ENCODE results near the gene DOCK10. TPM values are rescaled to one million over a fixed set of nuclear protein-coding genes. Genes with fewer than 3 reads are reported as not detected.
A peak's percentile ranks its signal among the peaks of the same experiment; 100 is the strongest.

DOCK10 gene
- total and polyA plus RNA-seq, 2 donors (not counting 1 experiment from before 2014, with no cell fraction given) = 20.8 to 26.3 TPM

DNA sequence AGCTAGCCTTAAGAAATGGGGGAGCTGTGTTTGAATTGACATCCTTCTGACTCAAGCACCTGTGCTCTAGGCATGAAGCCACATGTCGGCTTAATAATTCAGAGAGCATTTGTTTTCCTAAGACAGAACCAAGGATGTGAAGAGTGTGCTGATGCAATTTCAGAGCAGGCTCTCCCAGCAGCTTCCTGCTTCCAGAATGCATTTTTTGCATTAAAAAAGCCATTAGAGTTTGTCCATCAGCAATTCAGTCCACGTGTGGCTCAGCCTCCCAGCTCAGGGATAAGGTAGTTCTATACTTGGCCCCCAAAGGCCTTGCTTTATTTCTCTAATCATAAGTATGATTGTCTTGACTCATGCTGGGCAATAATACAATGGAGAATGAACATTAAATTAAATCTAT, 37.7 kb downstream of the DOCK10 start:
- TF ChIP-seq, protein P1, sequence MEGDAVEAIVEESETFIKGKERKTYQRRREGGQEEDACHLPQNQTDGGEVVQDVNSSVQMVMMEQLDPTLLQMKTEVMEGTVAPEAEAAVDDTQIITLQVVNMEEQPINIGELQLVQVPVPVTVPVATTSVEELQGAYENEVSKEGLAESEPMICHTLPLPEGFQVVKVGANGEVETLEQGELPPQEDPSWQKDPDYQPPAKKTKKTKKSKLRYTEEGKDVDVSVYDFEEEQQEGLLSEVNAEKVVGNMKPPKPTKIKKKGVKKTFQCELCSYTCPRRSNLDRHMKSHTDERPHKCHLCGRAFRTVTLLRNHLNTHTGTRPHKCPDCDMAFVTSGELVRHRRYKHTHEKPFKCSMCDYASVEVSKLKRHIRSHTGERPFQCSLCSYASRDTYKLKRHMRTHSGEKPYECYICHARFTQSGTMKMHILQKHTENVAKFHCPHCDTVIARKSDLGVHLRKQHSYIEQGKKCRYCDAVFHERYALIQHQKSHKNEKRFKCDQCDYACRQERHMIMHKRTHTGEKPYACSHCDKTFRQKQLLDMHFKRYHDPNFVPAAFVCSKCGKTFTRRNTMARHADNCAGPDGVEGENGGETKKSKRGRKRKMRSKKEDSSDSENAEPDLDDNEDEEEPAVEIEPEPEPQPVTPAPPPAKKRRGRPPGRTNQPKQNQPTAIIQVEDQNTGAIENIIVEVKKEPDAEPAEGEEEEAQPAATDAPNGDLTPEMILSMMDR (conservative IDR thresholded peaks at IDR 0.05 in 1 of 2, IDR thresholded peaks at IDR 0.05 in 1 of 2; ENCODE audit: low read depth in 1 of 2, low read length in 2 of 2) = no peak
- no peak for TF ChIP-seq EZH2 (IDR thresholded peaks at IDR 0.05; ENCODE audit: low read length, missing control alignments)
- Histone ChIP-seq H2AFZ (ENCODE audit: low read length) (no peak overlapping the region), H3K27ac (ENCODE audit: insufficient read depth, low read length) (no peak overlapping the region), H3K4me1 (ENCODE audit: control insufficient read depth, extremely low read depth, insufficient read depth, low read length) (peaks cover 4% of the 10 kb centered on the region), H3K9me3 (ENCODE audit: control insufficient read depth, insufficient read depth, low read depth, low read length) (no peaks in the 10 kb centered on the region), H3K27me3 (ENCODE audit: control insufficient read depth, insufficient read depth, low read length) (no peaks in the 10 kb centered on the region), H3K36me3 (ENCODE audit: control insufficient read depth, insufficient read depth, low read length) (no peaks in the 10 kb centered on the region), H3K79me2 (ENCODE audit: control insufficient read depth, insufficient read depth, low read length) (peaks cover 12% of the 10 kb centered on the region), H3K4me3 (replicated peaks in 1 of 4; ENCODE audit: control extremely low read depth in 1 of 4, insufficient read depth in 1 of 4, low read depth in 3 of 4, low read length in 4 of 4) (no peak overlapping the region), H3K9ac (ENCODE audit: insufficient read depth, low read length) (no peak overlapping the region), H3K4me2 (ENCODE audit: extremely low read depth, insufficient read depth, low read length) (no peak overlapping the region), H4K20me1 (ENCODE audit: control insufficient read depth, extremely low read depth, insufficient read depth, low read length) (no peaks in the 10 kb centered on the region)
- peak; percentile 50 to 59 for DNase-seq (ENCODE audit: low read depth in 2 of 2)

DNA sequence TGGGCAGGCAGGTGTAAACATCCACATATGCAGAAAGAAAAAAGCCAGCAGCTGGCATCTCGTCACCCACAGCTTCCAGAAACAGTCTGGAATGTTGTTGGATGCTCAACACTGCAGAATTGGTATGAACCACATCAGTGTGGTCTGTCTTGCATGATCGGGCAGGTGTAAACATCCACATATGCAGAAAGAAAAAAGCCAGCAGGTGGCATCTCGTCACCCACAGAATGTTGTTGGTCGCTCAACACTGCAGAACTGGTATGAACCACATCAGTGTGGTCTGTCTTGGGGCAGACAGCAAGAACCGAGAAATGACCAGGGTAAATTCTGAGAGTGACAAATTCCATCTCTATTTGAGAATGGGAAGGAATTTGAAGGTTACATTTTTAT, 39.6 kb downstream of the DOCK10 start:
- H3K36me3 ChIP-seq (ENCODE audit: control insufficient read depth, insufficient read depth, low read length) = no peaks in the 10 kb centered on the region
- no peak for TF ChIP-seq EZH2 (IDR thresholded peaks at IDR 0.05; ENCODE audit: low read length, missing control alignments)
- TF ChIP-seq, protein P1 (conservative IDR thresholded peaks at IDR 0.05 in 1 of 2, IDR thresholded peaks at IDR 0.05 in 1 of 2; ENCODE audit: low read depth in 1 of 2, low read length in 2 of 2) = no peak
- H3K4me3 ChIP-seq (replicated peaks in 1 of 4; ENCODE audit: control extremely low read depth in 1 of 4, insufficient read depth in 1 of 4, low read depth in 3 of 4, low read length in 4 of 4) = no peak overlapping the region
- no peaks in the 10 kb centered on the region for H3K9me3 ChIP-seq (ENCODE audit: control insufficient read depth, insufficient read depth, low read depth, low read length)
- no peak overlapping the region for H3K9ac ChIP-seq (ENCODE audit: insufficient read depth, low read length)
- peaks cover 4% of the 10 kb centered on the region for H3K79me2 ChIP-seq (ENCODE audit: control insufficient read depth, insufficient read depth, low read length)
- H4K20me1 ChIP-seq (ENCODE audit: control insufficient read depth, extremely low read depth, insufficient read depth, low read length) = no peaks in the 10 kb centered on the region
- no peak overlapping the region for H3K4me2 ChIP-seq (ENCODE audit: extremely low read depth, insufficient read depth, low read length)
- peaks cover 5% of the 10 kb centered on the region for H3K4me1 ChIP-seq (ENCODE audit: control insufficient read depth, extremely low read depth, insufficient read depth, low read length)
- no peak overlapping the region for H3K27ac ChIP-seq (ENCODE audit: insufficient read depth, low read length)
- no peak overlapping the region for H2AFZ ChIP-seq (ENCODE audit: low read length)
- no peak for DNase-seq (ENCODE audit: low read depth in 2 of 2)
- H3K27me3 ChIP-seq (ENCODE audit: control insufficient read depth, insufficient read depth, low read length) = no peaks in the 10 kb centered on the region

DNA sequence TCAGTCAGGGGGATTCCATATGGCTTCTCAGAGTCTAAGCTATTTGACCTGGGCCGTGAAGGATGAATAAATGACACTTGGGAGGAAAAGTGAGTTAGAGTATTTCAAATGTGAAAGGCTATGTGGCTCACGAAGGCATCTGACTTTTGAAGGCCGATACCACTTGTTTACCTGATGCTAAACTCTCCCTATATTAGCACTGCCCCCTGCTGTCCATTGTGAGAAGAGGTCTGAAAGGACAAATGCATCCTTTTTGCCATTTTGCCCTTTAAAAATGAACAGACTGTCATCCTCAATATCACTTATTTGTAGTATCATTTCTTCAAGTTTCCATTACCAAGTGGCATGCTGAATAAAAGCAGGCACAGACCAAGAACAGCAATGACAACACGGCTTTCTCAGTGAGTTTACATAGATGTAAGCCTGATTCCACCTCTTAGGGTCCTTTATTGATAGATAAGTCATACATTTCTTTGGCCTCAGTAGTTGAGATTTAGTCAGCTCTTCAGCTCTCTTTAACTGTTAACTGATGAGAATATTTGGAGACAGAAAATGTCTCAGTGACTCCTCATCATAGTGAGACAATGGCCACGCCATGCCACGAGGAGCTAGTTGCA, 40.1 kb downstream of the DOCK10 start:
- H3K27ac ChIP-seq (ENCODE audit: insufficient read depth, low read length) = no peak overlapping the region
- peaks cover 5% of the 10 kb centered on the region for H3K4me1 ChIP-seq (ENCODE audit: control insufficient read depth, extremely low read depth, insufficient read depth, low read length)
- no peaks in the 10 kb centered on the region for H3K36me3 ChIP-seq (ENCODE audit: control insufficient read depth, insufficient read depth, low read length)
- no peak overlapping the region for H3K4me2 ChIP-seq (ENCODE audit: extremely low read depth, insufficient read depth, low read length)
- DNase-seq (ENCODE audit: low read depth in 2 of 2) = peak; percentile 64 to 89
- no peaks in the 10 kb centered on the region for H3K27me3 ChIP-seq (ENCODE audit: control insufficient read depth, insufficient read depth, low read length)
- no peak for TF ChIP-seq EZH2 (IDR thresholded peaks at IDR 0.05; ENCODE audit: low read length, missing control alignments)
- TF ChIP-seq, protein P1 (conservative IDR thresholded peaks at IDR 0.05 in 1 of 2, IDR thresholded peaks at IDR 0.05 in 1 of 2; ENCODE audit: low read depth in 1 of 2, low read length in 2 of 2) = peak; percentile 80 to 87
- H3K79me2 ChIP-seq (ENCODE audit: control insufficient read depth, insufficient read depth, low read length) = peaks cover 4% of the 10 kb centered on the region
- no peak overlapping the region for H3K4me3 ChIP-seq (replicated peaks in 1 of 4; ENCODE audit: control extremely low read depth in 1 of 4, insufficient read depth in 1 of 4, low read depth in 3 of 4, low read length in 4 of 4)
- no peaks in the 10 kb centered on the region for H3K9me3 ChIP-seq (ENCODE audit: control insufficient read depth, insufficient read depth, low read depth, low read length)
- H2AFZ ChIP-seq (ENCODE audit: low read length) = no peak overlapping the region
- H3K9ac ChIP-seq (ENCODE audit: insufficient read depth, low read length) = no peak overlapping the region
- no peaks in the 10 kb centered on the region for H4K20me1 ChIP-seq (ENCODE audit: control insufficient read depth, extremely low read depth, insufficient read depth, low read length)
